Activated CD4-positive, alpha-beta T cell treated with anti-CD3 and anti-CD28 coated beads, Interleukin-2, amount 50 U/mL, for 48 hours (primary cell): ENCODE results near the gene CTDNEP1.

Experiments
- DNase-seq, 2 experiments: peaks; one replicate each; pipeline ENCODE4 v3.0.0-alpha.2; 2020

Gene CTDNEP1

DNA sequence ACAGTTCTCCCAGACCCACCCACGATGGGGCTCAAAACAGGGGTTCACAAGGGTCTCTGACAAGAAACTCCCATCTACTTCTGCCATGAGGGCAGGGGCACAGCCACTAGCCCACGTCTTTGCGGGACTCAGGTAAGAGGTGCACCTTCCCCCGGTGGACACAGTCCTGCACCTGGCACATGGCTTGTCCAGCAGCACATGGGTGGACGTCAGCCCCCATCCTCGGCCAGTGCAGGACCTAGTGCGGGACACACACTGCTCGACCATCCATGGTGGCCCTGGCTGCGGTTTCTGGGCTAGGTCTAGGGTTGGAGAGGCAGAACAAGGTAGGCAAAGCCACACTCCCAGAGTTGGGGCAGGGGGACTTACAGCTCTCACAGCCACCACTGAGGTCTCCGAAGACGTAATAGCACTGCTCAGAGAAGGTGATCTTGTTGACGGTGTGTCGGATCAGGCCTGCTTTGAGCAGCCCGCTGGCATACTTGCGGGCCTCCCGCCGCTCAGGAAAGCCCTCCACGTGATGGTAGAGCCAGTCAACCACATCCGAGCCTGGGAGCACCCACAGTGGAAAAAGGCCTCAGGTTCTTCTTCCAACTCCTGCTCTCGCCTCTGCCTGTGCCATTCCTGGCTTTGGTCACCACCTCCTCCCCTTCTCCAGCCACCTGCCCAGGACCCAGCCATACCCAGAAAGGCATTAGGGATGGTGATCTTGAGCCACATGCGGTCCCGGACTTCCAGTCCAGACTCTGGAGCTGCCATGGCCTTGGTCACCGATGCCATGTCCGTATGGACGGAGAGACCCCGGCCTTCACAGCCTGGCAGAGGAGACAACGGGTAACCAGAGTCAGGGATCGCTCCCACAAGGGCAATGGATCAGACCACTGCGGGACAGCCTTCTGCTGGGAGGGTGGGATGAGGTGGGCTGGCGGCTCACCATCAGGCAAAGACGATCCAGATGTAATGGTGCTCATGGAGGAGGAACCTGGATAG lies 24.5 kb downstream of the CTDNEP1 start:
- no peak for DNase-seq

DNA sequence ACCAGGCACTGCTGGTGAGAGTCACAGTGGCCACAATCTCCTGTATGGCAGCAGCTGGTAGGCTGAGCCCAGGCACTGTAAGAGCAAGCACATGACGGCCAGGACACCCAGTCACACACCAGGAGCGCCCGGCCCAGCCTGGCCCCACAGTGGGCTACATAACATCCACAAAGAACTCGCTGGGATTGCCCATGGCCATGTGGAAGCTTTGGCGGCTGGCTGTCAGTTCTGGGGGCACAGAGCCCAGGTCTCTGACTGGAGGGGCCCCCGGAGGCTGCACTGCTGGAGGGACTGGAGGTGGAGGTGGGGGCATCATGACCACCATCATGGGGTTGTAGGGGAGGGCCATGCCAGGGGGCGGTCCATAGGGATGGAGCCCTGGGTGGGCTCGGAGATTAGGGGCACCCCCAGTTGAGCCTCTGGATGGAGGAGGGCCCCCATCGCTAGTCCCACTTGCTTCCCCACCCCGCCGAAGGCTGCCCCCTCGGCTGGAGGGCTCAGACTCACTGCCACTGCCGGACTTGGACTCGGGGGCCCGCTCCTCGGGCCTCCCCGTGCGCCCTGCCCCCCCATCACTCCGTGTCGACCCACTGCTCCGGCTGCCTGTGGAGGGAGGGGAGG lies 25.7 kb downstream of the CTDNEP1 start:
- DNase-seq = no peak

DNA sequence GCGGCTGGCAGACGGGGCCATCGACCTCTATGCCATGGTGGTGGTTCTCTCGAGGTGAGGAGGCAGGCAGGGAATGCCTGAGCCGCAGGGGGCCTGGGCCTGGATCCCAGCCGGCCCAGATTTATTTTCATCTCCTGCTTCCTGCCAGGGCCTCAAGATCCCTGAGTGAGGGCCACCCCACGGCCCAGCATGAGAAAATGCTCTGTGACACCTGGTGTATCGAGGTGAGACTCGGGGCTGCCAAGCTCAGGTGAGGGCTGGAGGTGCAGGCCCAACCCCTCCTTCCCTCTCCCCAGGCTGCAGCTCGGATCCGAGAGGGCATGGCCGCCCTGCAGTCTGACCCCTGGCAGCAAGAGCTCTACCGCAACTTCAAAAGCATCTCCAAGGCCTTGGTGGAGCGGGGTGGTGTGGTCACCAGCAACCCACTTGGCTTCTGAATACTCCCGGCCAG lies 26.8 kb downstream of the CTDNEP1 start:
- DNase-seq = no peak

DNA sequence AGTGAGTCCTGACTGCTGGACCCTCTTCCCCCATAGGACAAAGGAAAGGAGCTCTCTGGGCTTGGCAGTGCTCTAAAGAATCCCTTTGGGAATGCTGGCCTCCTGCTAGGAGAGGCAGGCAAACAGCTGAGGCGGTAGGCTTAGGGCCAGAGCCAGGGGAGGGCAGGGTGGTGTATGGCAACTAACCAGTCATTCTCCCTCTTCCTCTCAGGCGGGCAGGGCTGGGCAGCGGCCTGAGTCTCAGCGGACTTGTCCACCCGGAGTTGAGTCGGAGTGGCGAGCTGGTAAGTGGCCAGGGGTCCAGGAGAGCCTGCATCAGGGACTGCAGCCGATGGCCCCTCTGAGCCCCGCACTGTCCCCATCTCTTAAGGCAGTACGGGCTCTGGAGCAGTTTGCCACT lies 27.4 kb downstream of the CTDNEP1 start:
- DNase-seq = no peak

DNA sequence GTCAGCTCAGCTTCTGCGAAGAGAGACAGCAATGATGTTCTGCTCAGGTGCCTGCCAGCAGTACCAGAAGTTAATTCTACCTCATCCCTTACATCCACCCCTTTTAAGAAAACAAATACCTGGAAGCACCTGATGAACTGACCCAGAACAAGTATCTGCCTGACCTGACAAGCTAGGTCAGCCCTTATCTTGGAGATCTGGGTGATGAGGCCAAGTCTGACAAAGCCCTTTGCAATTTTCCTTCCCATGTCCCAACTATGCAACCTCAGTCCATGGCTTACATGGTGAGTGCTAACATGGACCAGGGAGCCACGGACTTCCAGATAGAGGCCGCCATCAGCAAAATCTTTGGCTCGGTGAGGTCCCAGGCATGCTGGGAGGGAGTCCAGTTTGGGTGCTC lies 28.2 kb downstream of the CTDNEP1 start:
- no peak for DNase-seq

DNA sequence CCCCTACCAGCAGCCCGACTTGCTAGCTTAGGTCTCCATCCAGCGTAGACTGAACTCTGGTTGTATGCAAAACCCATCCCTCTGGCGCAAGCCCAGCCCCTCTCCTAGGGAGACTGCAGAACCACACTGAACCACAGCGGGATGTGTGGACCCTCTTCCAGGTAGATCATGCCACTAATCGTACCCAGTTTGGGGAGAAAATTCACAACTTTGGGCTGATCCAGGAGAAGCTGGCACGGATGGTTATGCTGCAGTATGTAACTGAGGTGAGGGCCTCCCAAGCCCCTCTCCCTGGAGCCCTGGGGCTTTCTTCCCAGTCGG lies 28.6 kb downstream of the CTDNEP1 start:
- DNase-seq = no peak

DNA sequence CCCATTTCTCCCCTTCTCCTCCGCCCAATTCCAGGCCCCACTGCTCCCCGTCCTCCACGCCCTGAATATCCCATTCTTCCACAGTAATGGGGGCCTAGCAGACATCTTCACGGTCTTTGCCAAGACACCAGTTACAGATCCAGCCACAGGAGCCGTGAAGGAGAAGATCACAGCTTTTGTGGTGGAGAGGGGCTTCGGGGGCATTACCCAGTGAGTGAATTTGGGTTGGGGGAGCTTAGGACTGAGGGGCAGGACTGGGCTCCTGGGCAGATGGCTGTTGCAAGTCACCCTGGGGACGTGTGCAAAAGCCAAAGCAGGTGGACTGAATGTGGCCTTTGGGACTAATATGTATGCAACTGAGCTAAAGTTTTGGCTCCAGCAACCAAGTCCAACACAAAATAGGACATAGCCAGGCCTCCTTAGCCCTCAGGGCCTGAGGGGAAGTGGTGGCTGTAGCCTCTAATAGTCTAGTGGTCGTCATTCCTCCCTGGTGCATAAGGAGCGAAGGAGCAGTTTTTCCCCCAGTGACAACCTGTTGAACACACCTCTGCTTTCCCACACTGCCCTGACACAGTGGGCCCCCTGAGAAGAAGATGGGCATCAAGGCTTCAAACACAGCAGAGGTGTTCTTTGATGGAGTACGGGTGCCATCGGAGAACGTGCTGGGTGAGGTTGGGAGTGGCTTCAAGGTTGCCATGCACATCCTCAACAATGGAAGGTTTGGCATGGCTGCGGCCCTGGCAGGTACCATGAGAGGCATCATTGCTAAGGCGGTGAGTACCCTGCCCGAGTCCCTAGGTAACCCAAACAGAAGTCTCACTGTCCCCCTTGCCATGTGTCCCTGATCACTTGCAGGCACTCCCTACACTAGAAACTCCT lies 29.2 kb downstream of the CTDNEP1 start:
- no peak for DNase-seq

DNA sequence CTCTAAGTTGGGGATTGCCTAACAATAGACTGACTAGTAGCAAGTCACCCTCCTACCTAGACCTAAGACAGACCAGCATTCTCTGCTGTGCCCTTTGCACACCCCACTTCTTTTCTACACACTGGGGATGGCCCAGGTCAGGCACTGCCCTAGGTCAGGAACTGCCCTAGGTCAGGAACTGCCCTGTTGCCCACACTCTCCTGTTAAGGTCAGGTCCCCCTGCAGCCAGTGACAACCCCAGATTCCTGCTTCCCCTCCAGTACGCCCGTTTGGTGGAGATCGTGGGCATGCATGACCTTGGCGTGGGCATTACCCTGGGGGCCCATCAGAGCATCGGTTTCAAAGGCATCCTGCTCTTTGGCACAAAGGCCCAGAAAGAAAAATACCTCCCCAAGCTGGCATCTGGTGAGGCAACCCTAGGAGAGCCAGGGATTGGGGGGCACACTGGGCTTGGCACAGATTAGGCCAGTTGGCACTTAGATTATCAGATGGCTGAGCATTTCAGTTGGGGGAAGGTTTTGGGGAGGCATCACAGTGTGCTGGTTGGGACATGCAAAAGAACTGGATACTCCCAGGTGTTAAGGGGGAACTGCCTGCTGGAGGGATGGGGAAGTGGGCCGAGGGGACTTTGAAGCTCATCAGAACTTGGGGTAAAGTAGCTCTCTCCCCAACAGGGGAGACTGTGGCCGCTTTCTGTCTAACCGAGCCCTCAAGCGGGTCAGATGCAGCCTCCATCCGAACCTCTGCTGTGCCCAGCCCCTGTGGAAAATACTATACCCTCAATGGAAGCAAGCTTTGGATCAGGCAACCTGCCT lies 30.0 kb downstream of the CTDNEP1 start:
- no peak for DNase-seq

DNA sequence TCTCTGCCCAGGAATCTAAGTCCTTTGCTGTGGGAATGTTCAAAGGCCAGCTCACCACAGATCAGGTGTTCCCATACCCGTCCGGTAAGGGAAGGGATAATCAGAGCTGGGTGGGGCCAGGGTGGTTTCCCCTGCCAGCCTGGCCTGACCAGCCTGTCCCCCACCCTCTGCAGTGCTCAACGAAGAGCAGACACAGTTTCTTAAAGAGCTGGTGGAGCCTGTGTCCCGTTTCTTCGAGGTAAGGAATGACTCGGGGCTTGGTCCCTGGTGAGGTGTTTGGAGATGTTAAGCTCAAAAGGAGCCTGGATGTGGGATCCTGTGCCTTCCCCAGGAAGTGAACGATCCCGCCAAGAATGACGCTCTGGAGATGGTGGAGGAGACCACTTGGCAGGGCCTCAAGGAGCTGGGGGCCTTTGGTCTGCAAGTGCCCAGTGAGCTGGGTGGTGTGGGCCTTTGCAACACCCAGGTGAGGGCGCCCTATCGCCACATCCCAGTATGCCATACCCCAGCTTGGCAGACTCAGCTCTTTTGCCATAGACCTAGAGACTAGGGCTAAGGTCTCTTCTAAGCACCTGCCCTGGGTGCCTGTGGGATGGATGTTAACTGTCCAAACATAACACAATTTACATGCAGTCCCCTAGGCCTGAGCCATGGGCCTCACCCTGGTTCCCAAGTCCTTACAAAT lies 30.8 kb downstream of the CTDNEP1 start:
- peak; percentile 66 to 72 for DNase-seq

DNA sequence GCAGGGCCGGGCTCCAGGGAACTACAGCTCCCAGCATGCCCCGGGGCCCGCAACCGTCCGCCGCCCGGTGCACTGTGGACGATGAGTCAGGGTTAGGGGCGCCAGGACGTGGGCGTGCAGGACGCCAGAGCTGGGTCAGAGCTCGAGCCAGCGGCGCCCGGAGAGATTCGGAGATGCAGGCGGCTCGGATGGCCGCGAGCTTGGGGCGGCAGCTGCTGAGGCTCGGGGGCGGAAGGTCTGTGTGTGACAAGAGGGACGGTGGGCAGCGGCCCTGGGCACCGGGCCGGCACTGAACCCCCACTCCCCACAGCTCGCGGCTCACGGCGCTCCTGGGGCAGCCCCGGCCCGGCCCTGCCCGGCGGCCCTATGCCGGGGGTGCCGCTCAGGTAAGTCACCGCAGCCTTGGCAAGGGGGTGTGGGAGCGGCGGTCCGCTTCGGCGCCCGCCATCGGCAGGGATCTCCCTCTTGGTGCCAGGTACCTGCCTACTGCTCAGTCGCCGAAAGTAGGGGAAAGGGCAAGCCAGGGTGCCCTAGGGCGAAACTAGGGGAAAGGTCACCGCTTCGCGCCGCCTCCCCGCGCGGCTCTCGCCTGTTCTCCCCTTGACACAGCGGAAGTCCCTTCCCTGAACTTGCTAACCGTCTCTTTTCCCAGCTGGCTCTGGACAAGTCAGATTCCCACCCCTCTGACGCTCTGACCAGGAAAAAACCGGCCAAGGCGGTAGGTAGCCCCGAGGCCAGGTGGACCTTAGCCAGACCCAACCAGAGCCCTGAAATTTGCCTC lies 31.5 kb downstream of the CTDNEP1 start, which contains the start of the genes ACADVL and DLG4:
Gene ACADVL, plus strand, starts transcription at position 127 of the 781 bp plus-strand sequence. Its CDS starts 47 bp downstream, at position 174.
Gene DLG4, minus strand, starts transcription at position 25 of the 781 bp plus-strand sequence.
- DNase-seq = peak; percentile 87 to 90

DNA sequence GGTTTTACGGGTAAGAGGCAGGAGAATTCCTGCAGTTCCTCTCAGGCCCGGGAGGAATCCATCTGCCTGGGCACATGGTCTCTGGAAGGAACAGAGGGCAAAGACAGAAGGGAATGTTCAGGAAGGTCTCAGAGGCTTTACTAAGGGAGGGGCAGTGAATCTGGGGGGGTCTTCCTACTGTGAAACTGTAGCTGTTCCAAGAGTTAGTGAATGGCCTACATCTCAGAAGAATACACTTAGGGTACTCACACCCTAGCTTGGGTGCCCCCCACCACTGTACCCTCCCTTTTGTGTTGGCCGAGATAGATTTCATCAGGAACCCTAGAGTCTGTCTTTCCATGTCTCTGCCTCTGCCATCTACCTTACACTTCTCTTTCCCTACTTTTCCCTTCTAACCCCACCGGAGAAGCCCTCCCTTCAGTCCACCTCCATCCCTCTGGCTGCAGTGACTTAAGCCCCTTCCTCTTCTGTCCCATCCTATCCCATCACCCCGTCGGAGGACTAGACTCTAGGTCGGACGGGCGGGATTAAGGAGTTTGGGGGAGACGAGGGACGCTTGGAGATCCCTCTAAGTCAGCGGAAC lies 32.2 kb downstream of the CTDNEP1 start:
- DNase-seq = no peak

DNA sequence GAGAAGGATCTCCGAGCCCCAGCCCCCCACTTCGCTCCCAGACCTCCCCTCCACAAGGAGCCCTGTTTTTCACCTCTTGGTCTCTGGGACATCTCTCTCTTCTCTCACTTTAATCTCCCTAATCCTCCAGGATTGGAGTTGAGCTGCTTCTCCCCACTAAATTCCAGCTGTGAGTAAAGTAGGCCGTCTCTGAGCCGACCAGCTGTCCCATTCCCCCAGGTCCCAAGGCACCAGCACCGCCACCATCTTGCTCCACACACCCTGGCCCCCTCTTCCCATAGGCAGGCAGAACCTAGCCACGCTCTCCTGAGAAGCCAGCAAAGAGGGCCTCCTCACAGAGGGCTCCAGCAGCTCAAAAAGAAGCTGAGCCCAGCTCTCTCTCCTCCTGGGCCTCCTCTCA lies 32.8 kb downstream of the CTDNEP1 start:
- no peak for DNase-seq

DNA sequence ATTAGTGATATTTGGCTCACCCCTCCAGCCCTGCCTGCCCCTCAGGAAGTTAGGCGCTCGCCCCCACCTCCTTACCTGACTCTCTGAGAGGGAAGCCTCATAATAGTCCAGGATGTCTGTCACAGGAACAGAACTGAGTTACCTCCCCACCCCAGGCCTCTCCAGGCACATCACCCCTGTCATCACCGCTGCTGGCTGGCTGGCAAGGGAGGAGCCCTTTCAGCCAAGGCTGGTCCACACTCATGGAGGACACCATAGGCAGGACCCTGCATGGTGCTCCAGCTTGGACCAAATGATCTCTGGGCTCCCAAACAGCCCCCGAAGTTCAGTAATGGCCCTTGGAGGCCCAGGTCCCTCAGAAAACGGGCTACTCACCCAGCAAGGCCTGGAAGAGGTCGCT lies 33.4 kb downstream of the CTDNEP1 start:
- DNase-seq = no peak

DNA sequence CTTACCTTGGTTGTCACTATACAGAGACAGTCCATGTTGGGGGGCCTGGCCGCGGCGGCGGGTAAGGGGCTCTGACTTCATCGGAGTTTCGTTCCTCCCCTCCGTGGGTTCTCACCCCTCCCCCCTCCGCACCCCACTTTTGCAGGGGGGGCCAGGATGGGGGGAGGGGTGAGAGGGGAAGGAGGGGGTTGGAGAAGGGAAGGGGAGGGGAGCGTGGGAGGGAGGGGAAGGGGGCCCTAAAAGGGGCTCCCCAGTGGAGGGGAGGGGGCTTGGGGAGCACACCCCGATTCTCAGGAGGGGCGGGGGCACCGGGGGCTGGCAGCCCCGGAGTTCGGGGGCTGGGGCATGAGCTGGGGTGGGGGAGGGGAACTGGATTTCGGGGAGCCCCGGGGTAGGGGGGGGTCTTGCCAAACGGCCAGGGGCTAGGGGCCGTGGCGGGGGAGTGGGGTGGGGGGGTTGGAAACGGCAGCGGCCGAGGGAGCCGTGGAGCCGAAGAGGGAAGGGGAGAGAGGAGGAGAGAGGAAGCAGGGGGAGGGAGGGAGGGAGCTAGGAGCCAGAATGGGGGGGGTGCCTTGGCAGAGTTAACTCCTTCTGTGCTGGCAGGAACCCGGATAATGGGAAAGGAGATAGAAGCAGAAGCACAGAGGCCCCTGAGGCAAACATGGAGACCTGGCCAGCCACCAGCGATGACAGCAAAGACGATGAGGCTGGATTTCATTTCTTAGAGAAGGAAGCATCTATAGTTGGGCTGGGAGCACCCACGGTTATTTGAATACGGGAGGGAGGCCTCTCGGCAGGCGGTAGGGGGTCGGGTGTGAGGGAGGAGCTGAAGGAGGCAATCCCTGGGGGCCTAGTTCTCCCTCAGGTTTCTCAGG lies 34.2 kb downstream of the CTDNEP1 start:
- DNase-seq = no peak

DNA sequence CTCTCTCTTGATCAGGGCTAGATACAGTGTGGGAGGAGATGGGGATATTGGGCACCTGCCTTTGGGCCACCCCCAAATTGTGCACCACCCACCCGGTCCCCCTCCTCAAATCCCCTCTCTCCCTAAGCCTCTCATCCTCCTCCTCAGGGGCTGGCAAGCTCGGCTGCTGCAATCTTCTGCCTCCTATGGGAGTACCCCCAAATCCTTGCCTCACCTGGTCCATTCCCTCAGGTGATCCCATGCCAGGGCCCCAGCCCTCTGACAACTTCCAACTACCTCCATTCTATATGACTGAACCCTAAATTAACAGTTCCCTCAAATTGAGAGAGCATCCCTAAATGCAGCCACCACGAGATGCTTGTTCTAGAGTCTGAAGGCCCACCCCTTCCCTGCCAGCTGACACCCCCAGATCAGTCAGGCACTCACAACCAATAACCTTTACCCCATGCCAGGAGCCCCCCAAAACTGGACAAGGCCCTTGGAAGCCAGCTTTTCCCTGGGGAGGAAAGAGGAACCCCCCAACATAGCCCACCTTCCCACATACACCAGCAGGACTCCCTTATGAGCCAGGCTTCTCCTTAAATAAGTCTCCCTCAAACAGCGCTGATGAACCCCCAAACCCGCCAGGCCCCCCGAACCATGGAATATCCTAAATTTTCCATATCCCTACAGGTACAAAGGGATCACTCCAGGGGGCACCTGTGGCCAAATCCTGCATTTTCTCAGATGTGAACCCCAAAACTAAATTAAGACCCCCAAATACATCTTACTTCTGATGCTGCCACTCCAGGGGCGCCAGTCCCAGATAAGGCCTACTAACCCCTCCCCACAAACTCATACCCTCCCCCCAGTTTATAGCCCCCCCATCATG lies 35.1 kb downstream of the CTDNEP1 start:
- DNase-seq = no peak

DNA sequence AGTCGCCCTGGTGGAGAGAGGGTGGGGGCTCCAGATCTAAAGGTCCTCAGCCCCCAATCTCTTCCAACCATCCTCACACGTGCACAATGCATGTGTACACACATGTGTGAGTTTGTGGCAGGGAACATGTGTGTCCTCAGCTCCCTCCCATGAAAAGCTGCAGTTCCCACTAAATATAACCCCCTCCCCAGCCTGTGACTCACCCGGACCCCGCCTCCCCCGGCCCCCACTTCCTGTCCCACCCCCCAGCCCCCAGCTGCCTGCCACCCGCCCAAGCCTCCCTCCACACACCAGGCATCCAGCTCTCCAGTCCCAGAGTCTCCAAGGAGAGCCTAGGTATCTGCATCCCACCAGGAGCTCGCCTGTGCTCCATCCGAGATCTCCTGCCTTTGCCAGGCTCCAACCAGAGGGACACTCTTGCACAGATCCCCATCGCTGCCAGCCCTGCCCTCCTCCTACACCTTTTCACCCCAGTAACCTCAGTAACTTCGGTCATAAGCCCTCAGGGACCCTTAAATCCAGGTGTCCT lies 35.8 kb downstream of the CTDNEP1 start:
- no peak for DNase-seq

DNA sequence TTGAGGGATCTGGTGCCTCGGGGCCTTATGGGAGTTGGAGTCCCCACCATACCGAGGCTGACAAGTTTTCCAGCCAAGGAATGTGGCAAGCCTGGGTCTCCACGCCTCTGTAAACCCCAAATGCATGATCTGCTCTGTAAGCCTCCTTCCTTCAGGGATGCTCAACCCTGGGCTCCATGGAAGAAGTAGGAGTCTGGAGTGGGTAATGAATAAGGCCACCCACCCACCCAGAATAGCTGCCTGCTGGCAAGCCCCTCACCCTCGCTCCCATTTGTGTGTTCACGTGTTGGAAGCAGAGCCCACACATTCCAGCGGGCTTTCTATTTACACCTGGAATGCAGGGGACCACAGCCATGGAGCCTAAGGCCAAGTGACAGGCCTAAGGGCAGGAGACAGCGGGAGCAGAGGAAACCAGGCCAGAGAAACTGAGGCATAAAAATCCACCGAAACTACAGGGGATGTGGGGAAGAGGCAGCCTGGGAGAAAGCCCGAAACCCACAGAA lies 36.3 kb downstream of the CTDNEP1 start:
- DNase-seq = no peak
